Spleen (tissue), 7 donors: Measurements from ENCODE around the gene SRCAP.

Source experiments
- CTCF ChIP-seq, 11 experiments: fragments of 200-600 bp in 7 of 11; fragments of 450-650 bp in 4 of 11; sonication (generic) in 4 of 11; IDR thresholded peaks in 8 of 11; conservative IDR thresholded peaks in 3 of 11; 1 replicate in 7 of 11; 2 replicates in 4 of 11; pipeline versions ENCODE4 v1.4.0 to v1.8.0; 2016 to 2021; ENCODE audit warnings: antibody characterized with exemption in 11 of 11, inconsistent platforms in 4 of 11, mild to moderate bottlenecking in 1 of 11
- POLR2A ChIP-seq, 3 donors: fragments of 450-650 bp; IDR thresholded peaks; one replicate each; pipeline ENCODE4 v1.5.1; 2017; ENCODE audit warnings: antibody characterized with exemption in 3 of 3, mild to moderate bottlenecking in 1 of 3
- POLR2AphosphoS5 ChIP-seq, 3 donors: sonication (generic); formaldehyde crosslinking; IDR thresholded peaks; one replicate each; pipeline ENCODE4 v1.5.1; 2017; ENCODE audit warnings: antibody characterized with exemption in 3 of 3
- donor health status: DM: no; HTN: no; CAD: no; lungs with moderate emphysema.
- donor health status: DM: no; HTN: no; CAD: no.
- donor health status: DM: no; HTN: no; CAD: no.

GRCh38 chr16:30649725-30650368 lies 49.1 kb upstream of the SRCAP start:
- no peak for TF ChIP-seq CTCF (IDR thresholded peaks at IDR 0.05 in 8 of 11, conservative IDR thresholded peaks at IDR 0.05 in 3 of 11)
- TF ChIP-seq POLR2A (IDR thresholded peaks at IDR 0.05) = no peak
- TF ChIP-seq POLR2AphosphoS5 (IDR thresholded peaks at IDR 0.05) = no peak
